DOHH2 (cell line): ENCODE results near the gene CDK13.
A peak's percentile ranks its signal among the peaks of the same experiment; 100 is the strongest.

Experiments used
- H3F3A ChIP-seq: fragments of 200-600 bp; sonication (generic), shearing (Covaris generic); 2 replicates; pipeline ENCODE4 v1.6.0; 2016; ENCODE audit warnings: antibody characterized with exemption, mild to moderate bottlenecking; ENCODE audit not compliant: control insufficient read depth, insufficient read depth
- H3K27ac ChIP-seq: fragments of 200-600 bp; sonication (generic); 2 replicates; pipeline ENCODE4 v1.5.1; 2014; ENCODE audit warnings: low read depth, mild to moderate bottlenecking, low read length, moderate library complexity
- H3K27me3 ChIP-seq: fragments of 200-600 bp; sonication (generic); 2 replicates; pipeline ENCODE4 v1.6.1; 2014; ENCODE audit warnings: mild to moderate bottlenecking, low read length, mixed read lengths; ENCODE audit not compliant: control insufficient read depth
- H3K36me3 ChIP-seq: fragments of 200-600 bp; sonication (generic); 2 replicates; pipeline ENCODE4 v1.6.1; 2014; ENCODE audit warnings: mild to moderate bottlenecking, low read length, moderate library complexity, mixed read lengths; ENCODE audit not compliant: control insufficient read depth
- H3K4me1 ChIP-seq: fragments of 200-600 bp; sonication (generic); 2 replicates; pipeline ENCODE4 v1.6.1; 2014; ENCODE audit warnings: mild to moderate bottlenecking, low read length, mixed read lengths; ENCODE audit not compliant: control insufficient read depth
- H3K4me2 ChIP-seq: fragments of 200-600 bp; sonication (generic); 2 replicates; pipeline ENCODE4 v1.6.0; 2014; ENCODE audit warnings: mild to moderate bottlenecking, low read length, moderate library complexity
- H3K4me3 ChIP-seq: fragments of 200-600 bp; sonication (generic); 2 replicates; pipeline ENCODE4 v1.5.1; 2014; ENCODE audit warnings: mild to moderate bottlenecking, low read length, mixed read lengths
- H3K79me2 ChIP-seq: fragments of 200-600 bp; sonication (generic); 2 replicates; pipeline ENCODE4 v1.6.1; 2014; ENCODE audit warnings: mild to moderate bottlenecking, low read length, mixed read lengths; ENCODE audit not compliant: control insufficient read depth
- H3K9me2 ChIP-seq: fragments of 200-600 bp; sonication (generic); replicated peaks from 2 replicates; pipeline ENCODE4 v1.6.1; 2014; ENCODE audit warnings: mild to moderate bottlenecking, low read length, mixed read lengths; ENCODE audit not compliant: control insufficient read depth
- H3K9me3 ChIP-seq: fragments of 200-600 bp; sonication (generic); 2 replicates; pipeline ENCODE4 v1.6.1; 2014; ENCODE audit warnings: antibody characterized with exemption, low read length, mixed read lengths; ENCODE audit not compliant: control insufficient read depth, insufficient read depth
- H4K20me1 ChIP-seq: fragments of 200-600 bp; sonication (generic); 2 replicates; pipeline ENCODE4 v1.6.0; 2014; ENCODE audit warnings: low read depth, mild to moderate bottlenecking, antibody characterized with exemption, low read length, moderate library complexity; ENCODE audit not compliant: control insufficient read depth, insufficient read depth
- CTCF ChIP-seq: fragments of 200-600 bp; sonication (generic); IDR thresholded peaks from one replicate; pipeline ENCODE4 v1.5.1; 2014; ENCODE audit warnings: antibody characterized with exemption, mild to moderate bottlenecking, low read depth, low read length; ENCODE audit not compliant: poor library complexity, severe bottlenecking
- EZH2phosphoT487 ChIP-seq: fragments of 200-600 bp; sonication (generic); IDR thresholded peaks from 2 replicates; pipeline ENCODE4 v1.6.1; 2017; ENCODE audit warnings: borderline replicate concordance, mild to moderate bottlenecking, antibody characterized with exemption, low read length, moderate library complexity, mixed read lengths

The CDK13 gene

GRCh38 chr7:40047661-40048060 lies 97.6 kb downstream of the CDK13 start:
- Histone ChIP-seq H3K79me2 (no peaks in the 10 kb centered on the region), H3F3A (peaks cover 34% of the 10 kb centered on the region), H3K36me3 (peaks cover 8% of the 10 kb centered on the region), H3K4me3 (no peak overlapping the region), H3K9me2 (no peaks in the 10 kb centered on the region), H3K27me3 (no peaks in the 10 kb centered on the region), H3K9me3 (no peaks in the 10 kb centered on the region), H3K27ac (no peak overlapping the region), H3K4me1 (no peaks in the 10 kb centered on the region), H4K20me1 (no peaks in the 10 kb centered on the region; the same call in 1 of the 2 replicates), H3K4me2 (no peak overlapping the region)
- TF ChIP-seq CTCF (peak; percentile 42), EZH2phosphoT487 (no peak)

- H3K27me3 ChIP-seq: no peaks in the 10 kb centered on the region
- no peak overlapping the region for H3K4me2 ChIP-seq
- H3K9me2 ChIP-seq: no peaks in the 10 kb centered on the region
- H3K9me3 ChIP-seq: no peaks in the 10 kb centered on the region
- TF ChIP-seq EZH2phosphoT487 (no peak), CTCF (no peak)
- H3K27ac ChIP-seq: no peak overlapping the region
- H3K4me1 ChIP-seq: no peaks in the 10 kb centered on the region
- H4K20me1 ChIP-seq: no peaks in the 10 kb centered on the region
- peaks cover 21% of the 10 kb centered on the region for H3K36me3 ChIP-seq
- H3K79me2 ChIP-seq: no peaks in the 10 kb centered on the region
- H3F3A ChIP-seq: no peaks in the 10 kb centered on the region
- H3K4me3 ChIP-seq: no peak overlapping the region
Measured at GRCh38 chr7:40057292-40057691, 107.2 kb downstream of the CDK13 start.

- H3K9me2 ChIP-seq: no peaks in the 10 kb centered on the region
- no peak overlapping the region for H3K4me3 ChIP-seq
- H3K9me3 ChIP-seq: no peaks in the 10 kb centered on the region
- no peaks in the 10 kb centered on the region for H4K20me1 ChIP-seq
- no peak for TF ChIP-seq EZH2phosphoT487
- no peak for TF ChIP-seq CTCF
- no peak overlapping the region for H3K27ac ChIP-seq
- peaks cover 24% of the 10 kb centered on the region for H3K36me3 ChIP-seq
- H3F3A ChIP-seq: no peaks in the 10 kb centered on the region
- H3K27me3 ChIP-seq: no peaks in the 10 kb centered on the region
- H3K4me2 ChIP-seq: no peak overlapping the region
- H3K4me1 ChIP-seq: no peaks in the 10 kb centered on the region
- no peaks in the 10 kb centered on the region for H3K79me2 ChIP-seq
Measured at GRCh38 chr7:40058026-40058425, 108.0 kb downstream of the CDK13 start.

GRCh38 chr7:40058636-40059035 lies 108.6 kb downstream of the CDK13 start:
- Histone ChIP-seq H3K4me1 (no peaks in the 10 kb centered on the region), H3K27me3 (no peaks in the 10 kb centered on the region), H4K20me1 (no peaks in the 10 kb centered on the region), H3K9me3 (no peaks in the 10 kb centered on the region), H3F3A (no peaks in the 10 kb centered on the region), H3K9me2 (no peaks in the 10 kb centered on the region), H3K79me2 (no peaks in the 10 kb centered on the region), H3K36me3 (peaks cover 23% of the 10 kb centered on the region), H3K27ac (no peak overlapping the region), H3K4me2 (no peak overlapping the region), H3K4me3 (no peak overlapping the region)
- TF ChIP-seq EZH2phosphoT487: no peak
- TF ChIP-seq CTCF: no peak
